AG09319 (cell line): ENCODE results near the gene PGR.
"Not testable (repeated sequence)": the region's sequence is repeated elsewhere in the genome, so short reads cannot be mapped to it uniquely, and the experiment has no call there.

Source experiments
- DNase-seq: peaks from one replicate; pipeline ENCODE4 v3.0.0-alpha.2; 2010; ENCODE audit warnings: low read depth; ENCODE audit errors: extremely low read depth
- CTCF ChIP-seq: IDR thresholded peaks from 2 replicates; pipeline ENCODE4 v1.5.1; 2011; ENCODE audit warnings: low read depth, mild to moderate bottlenecking, inconsistent platforms, low read length, moderate library complexity

PGR gene

DNA sequence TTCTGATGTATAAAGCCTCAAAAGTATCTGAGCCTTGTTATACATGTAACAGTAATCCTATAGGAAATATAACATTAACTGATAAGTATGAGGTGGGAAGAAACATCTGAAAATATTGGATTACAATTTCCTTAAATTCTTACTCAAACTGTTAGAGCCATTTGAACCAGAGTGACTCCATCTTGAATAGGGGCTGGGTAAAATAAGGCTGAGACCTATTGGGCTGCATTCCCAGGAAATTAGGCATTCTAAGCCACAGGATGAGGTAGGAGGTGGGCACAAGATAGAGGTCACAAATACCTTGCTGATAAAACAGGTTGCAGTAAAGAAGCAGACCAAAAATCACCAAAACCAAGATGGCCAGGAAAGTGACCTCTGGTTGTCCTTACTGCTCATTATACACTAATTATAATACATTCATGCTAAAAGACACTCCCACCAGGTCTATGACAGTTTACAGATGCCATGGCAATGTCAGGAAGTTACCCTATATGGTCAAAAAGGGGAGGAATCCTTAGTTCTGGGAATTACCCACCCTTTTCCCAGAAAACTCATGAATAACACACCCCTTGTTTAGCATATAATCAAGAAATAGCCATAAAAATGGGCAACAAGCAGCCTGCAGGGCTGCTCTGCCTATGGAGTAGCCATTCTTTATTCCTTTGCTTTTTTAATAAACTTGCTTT is 114.9 kb downstream of the PGR start:
- DNase-seq: no peak
- TF ChIP-seq CTCF: no peak

DNA sequence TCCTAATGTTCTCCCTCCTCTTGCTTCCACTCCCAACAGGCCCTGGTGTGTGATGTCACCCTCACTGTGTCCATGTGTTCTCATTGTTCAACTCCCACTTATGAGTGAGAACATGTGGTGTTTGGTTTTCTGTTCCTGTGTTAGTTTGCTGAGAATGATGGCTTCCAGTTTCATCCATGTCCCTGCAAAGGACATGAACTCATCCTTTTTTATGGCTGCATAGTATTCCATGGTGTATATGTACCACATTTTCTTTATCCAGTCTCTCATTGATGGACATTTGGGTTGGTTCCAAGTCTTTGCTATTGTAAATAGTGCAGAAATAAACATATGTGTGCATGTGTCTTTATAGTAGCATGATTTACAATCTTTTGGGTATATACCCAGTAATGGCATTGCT is 115.9 kb downstream of the PGR start:
- not testable (repeated sequence) for DNase-seq

GRCh38 chr11:101011881-101012280 is 117.7 kb downstream of the PGR start:
- no peak for DNase-seq
- TF ChIP-seq CTCF: no peak

- no peak for TF ChIP-seq CTCF
- DNase-seq: no peak
These were observed 118.7 kb downstream of the PGR start for GRCh38 chr11:101010899-101011298.

DNA sequence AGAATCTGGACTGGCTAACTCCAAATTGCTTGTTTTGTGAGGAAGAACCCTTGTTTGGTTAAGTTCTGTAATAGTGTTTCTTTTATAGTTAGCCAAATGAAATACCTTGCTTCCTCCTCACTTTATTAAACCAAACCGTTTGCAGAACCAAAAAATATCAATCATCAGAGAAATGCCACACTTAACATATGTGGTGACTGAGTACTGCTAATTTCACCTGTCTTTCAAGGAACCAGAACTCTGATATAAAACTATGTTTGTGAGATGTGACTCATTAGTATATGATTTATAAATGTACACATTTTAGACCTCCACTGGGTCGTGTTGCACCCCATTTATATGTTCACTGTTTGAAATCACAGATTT is 119.9 kb downstream of the PGR start:
- DNase-seq: no peak
- TF ChIP-seq CTCF: no peak

DNA sequence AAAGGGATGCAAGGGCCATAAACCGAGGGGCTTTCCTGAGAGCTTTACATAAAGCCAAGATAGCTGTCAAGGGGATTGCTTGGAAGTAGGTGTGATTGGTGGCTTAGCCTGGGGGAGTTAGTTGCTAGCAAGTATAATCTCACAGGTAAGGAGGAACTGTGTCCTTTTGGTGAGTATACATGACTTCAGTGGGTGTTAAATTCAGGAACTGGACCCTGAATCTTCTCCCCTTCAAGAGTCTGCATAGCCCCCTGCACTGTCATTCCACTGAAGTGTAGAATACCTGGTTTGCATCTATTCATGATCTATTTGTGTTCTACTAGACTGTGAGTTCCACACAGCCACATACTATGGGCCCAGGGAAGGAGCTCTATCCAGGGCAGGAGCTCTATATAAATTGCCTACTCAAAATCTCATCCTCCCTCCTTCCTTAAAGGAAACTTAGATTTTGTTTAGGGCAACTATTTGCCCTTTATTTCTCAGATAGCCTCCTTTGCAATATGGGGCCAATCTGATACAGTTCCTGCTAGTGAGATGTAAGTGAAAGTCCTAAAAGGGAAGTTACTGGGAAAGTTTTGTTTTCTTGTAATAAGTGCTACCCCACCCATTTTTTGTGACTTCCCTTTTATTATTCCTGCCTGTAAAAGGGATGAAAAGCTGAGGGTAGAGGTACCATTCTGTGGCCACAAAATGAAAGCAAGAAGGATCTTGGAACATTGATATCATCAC is 120.5 kb downstream of the PGR start:
- no peak for TF ChIP-seq CTCF
- DNase-seq: no peak

GRCh38 chr11:101003468-101003867 is 126.1 kb downstream of the PGR start:
- TF ChIP-seq CTCF: peak; percentile 2
- DNase-seq: no peak

DNA sequence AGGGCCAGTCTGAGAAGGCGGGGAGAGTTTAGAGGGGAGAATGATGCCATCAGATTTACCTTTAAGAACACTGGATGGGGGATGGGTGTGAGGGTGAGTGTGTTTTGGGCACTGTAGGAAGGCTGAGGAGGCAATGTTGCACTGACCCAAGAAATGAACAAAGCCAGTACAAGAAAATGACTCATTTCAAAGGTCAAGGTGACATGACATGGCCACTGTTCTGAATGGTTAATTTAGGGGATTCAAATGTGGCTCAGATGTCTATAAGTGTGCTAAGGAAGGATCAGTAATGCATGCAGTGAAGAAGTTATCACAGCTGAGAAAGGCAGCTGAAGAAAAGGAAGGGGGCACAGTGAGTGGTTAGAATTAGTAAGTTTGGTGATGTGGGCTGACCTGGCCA is 129.9 kb downstream of the PGR start:
- DNase-seq: no peak
- TF ChIP-seq CTCF: no peak
